Stimulated activated CD8-positive, alpha-beta memory T cell treated with anti-CD3 and anti-CD28 coated beads, Interleukin-4, amount 100 ng/mL, for 48 hours (primary cell): ENCODE measurements around the gene CETP.

ENCODE experiments used
- DNase-seq: peaks from one replicate; pipeline ENCODE4 v3.0.0-alpha.2; 2020

Gene CETP

DNA sequence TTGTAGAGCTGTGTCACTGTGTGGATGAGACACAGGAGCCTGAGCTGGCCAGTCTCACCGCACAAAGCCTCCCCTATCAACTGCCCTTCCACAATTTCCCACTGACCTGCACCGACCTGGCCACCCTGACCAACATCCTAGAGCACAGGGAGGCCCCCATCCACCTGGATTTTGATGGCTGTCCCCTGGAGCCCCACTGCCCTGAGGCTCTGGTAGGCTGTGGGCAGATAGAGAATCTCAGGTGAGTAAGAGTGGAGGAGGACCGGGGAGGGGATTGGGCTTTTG, 65.0 kb downstream of the CETP start:
- no peak for DNase-seq

DNA sequence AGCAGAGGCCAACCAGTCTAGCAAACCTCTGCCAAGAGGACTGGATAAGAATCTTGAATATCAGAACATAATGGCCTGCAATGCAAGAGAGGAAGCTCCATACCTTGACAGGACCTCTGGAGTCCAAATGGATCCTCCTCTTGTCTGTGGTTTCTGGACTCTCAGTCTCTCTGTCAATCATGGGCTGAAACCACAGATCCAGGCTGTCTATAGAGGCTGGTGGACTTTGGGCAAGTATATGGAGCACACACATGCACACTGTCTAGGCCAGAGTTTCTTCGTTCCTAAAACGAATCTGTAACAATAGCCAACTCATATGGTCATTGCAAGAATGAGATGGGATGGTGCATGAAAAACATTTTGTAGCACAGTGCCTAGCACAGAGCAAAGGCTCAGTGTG, 65.3 kb downstream of the CETP start:
- no peak for DNase-seq

DNA sequence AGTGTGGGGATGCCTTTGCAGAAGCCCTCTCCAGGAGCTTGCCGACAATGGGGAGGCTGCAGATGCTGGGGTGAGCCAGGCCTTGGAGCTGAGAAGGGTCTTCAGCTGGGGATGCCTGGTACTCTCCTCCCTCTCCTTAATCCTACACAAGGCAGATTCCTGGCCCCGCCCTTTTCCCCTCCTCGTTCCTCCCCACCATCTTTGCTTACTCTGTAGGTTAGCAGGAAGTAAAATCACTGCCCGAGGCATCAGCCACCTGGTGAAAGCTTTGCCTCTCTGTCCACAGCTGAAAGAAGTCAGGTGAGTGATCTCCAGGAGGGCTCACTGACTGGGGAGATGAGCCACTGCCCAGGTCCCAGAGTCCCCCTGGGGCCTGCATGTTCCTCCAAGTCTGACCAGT, 66.3 kb downstream of the CETP start:
- DNase-seq = no peak

DNA sequence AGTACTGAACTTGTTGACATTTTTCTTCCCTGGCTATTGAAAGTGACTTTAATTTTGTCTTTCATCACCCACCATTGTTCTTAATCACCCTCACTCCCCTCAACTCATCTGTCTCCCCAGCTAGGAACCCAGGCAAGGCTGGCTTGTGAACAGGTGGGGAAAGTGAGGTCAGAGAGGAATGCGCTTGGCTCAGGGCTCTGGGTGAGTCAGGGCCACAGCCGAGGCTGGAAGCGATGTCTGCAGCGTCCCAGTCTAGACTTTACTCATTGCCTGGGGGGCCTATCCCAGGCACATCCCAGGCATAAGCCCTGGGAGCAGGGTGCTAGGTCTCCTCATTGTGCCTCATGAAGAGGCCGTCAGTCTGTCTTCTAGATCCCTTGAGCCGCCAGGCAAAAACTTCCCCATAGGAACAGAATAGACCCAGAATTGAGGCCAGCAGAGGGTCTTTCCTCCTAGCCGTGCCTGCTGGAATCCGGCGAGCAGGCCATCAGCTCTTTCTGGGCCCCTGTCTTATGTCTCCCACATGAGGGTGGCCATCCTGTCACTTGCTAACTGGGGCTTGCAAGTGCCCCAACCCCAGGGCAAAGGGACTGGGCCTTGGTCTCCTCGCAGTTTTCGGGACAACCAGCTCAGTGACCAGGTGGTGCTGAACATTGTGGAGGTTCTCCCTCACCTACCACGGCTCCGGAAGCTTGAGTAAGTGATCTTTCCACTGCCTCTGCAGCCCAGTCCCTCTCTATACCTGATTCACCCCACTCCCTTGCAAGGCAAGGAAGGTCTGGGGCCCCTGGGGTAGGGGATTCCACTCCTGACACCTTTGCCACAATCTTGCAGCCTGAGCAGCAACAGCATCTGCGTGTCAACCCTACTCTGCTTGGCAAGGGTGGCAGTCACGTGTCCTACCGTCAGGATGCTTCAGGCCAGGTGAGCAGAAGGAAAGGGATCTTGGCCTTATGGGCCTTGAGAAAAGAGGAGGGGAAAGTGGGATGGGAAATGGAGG, 67.7 kb downstream of the CETP start:
- DNase-seq = no peak

DNA sequence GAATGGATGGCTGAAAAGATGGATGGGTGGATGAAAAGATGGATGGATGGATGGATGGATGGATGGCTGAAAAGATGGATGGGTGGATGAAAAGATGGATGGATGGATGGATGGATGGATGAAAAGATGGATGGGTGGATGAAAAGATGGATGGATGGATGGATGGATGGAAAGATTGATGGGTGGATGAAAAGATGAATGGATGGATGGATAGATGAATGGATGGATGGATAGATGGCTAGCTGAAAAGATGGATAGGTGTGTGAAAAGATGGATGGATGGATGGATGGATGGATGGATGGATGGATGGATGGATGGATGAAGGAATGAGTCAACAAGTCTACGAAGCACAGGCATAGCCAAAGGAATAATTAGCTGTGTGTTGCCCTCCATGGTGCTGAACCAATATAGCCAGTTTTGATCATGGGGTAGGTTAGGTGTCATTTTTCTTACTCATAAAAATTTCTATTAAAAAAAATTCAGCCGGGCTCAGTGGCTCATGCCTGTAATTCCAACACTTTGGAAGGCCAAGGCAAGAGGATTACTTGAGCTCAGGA, 68.7 kb downstream of the CETP start:
- no peak for DNase-seq

DNA sequence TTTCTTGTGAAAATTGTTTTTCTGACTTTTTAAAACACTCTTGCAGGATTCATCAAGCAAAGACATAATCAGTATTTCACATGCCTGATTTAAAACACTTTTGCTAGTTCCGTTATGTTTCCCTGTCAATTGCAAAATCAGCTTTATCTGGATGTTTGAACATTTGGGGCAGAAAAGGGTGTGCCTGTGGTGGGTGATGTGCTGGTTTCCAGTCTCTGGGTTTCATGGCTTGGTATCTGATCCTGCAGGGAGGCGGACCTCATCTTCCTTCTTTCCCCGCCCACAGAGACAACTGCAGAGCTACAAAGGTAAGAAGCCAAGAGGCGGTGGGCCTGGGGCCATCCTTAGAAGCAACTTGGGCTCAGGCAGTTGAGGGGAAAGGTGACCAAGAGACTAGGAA, 69.4 kb downstream of the CETP start:
- no peak for DNase-seq

DNA sequence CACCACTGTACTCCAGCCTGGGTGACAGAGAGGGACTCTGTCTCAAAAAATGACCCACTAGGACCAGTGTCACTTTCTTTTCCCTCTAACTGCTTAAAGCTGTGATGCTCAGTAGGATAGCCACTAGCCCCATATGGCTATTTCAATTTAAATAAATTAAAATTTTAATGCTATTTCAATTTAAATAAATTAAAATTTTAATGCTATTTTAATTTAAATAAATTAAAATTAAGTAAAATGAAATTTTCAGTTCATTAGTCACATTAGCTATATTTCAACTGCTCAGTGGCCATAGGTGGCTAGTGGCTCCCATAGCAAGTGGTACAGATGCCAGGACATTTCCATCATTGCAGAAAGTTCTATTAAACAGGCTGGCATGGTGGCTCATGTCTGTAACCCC, 70.6 kb downstream of the CETP start:
- no peak for DNase-seq

DNA sequence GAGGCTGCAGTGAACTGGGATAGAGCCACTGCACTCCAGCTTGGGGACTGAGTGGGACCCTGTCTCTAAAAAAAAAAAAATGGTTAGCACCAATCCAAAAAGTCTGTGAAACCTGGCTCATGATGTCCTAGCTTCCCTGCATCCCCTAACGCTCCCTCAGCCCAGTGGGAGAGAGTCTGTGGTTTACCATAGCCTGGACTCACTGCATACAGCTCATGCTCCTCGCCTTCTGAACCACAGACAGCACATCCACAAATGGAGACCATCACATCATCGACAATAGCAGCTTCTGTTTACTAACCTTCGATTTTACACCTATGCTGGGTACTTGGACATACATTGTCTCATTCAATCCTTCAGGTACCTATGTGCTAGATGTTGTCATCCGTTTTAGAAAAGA, 71.2 kb downstream of the CETP start:
- DNase-seq = no peak
